Stimulated activated CD4-positive, alpha-beta T cell treated with anti-CD3 and anti-CD28 coated beads, Interleukin-4, amount 100 ng/mL, for 24 hours (primary cell): Measurements from ENCODE around the gene RAB35.

ENCODE experiments used
- DNase-seq: peaks from one replicate; pipeline ENCODE4 v3.0.0-alpha.2; 2020

The RAB35 gene

DNA sequence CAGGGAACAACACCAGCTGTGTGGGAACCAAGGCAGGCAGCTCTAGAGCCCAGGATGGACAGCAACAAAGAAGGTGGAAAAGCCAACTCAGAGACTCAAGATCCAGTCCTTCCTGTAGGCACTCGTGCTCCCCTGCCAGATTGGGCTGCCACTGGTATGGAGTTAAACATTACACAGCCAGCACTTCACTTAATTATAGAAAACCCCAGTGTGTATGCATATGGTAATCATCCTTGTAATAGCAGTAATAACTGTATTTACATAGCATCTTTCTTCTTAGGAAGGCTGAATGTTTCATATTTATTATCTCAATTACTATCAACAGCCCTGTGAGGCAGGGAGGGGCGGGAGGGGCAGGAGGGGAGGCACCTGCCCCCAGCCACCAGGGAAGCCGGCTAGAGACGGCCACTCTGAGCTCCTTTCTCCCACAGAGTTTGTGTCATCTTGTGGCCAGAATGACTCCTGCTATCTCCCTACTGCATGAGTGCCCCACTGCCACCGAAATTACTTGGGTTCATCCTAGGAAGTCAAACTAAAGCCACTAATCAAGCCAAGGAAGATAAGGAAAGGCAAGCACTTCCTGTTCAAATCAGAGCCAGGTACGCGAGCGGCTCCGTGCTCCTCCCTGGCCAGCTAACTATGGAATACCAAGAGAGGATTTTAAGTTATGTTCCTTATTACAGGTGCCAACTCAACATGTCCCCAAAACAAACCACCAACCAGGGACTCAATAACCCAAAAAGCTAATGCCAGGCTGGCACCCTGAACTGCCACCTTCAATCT, 15.7 kb upstream of the RAB35 start:
- DNase-seq = no peak

GRCh38 chr12:120131116-120131515, 14.6 kb upstream of the RAB35 start:
- DNase-seq = no peak

DNA sequence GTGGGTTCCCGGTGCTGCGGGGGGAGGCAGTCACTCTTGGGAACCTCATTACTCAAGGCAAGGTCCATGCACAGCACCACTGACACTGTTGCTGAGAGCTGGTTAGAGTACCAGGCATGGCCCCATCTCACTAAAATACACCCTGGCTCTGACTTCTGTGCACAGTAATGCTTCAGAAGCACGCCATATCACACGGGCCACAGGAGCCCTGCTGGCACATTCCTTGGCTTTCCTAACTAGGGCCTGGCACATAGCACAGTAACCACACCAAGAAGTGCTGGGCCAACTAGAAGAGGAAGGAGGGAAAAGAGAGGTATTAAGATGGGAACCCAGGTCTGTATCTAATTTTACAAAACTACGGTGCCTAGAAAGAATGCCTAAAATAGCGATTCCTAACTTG, 13.5 kb upstream of the RAB35 start:
- DNase-seq = no peak

DNA sequence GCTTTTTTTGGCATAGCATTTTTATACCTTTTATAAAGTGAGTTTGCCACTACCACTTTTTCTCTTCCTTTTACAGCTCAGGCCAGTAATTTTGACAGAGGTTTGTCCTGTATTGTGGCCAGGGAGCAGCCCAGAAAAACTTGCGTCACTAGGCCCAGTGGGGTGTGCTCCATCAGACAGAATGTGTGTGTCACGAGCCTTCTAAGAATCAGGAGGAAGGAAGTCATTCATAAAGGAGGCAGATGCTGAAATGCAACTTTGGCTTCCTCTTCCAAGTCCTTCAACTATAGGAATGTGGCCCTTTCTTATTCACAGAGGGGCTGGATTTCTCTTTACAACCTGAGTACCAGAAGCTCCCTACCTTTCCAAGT, 10.1 kb upstream of the RAB35 start:
- no peak for DNase-seq

DNA sequence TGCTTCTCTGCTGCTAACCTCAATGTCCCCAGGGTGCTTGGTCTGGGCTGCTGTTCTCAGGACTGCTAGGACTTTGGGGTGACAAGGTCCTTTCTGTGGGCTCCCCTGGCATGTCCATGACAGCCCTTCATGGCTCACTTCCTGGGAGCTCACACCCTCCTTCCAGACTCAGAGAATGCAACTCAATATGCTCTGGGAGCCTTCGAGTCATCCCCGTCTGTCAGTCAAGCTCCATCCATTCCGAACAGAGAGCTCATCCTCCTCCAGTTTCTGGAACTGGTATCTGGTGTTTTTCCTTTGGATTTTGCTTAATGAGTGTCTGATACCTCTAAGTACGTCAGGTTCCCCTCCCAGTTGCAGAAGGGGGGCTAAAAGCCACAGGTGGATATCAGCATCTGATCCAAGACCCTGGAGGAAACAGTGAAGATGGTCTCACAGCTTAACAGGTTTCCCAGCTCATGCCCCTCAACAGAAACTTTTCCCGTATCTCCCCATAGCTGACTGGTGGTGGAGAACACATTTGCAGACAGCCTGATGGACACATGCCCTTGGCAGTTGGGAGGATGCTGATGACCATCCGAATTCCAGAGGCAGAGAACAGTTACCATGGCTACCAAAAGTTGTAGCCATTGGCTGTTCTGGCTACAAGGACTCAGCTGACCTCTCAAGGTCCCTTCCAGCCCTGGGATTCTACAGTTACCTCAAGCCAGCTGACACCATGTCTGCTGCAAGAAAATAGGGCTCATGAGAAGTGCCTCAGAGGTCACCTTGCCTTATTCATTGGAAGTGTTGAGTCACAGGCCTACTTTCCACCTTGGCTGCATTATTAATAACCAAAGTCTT, 9.5 kb upstream of the RAB35 start:
- DNase-seq = peak; percentile 31

DNA sequence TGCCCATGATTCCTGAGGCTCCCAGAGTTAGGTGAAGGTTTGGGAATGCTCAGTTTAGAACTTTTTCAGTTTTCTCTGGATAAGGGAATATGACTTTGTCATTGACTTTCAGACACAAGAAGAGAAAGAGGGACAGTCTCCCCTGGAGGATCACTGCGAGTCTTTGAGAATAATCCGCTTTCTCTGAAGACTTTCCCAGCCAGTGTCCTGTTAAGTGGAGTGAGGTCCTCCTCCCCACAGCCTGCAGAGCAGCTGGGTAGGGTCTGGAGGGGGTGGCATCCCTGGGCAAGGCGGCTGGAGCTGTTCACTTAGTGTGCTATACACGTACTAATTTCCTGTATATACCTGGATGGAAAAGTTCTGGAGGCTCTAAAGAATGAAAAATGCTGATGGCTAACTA, 8.5 kb upstream of the RAB35 start:
- DNase-seq = no peak

GRCh38 chr12:120121766-120122293, 5.3 kb upstream of the RAB35 start:
- peak; percentile 22 for DNase-seq

DNA sequence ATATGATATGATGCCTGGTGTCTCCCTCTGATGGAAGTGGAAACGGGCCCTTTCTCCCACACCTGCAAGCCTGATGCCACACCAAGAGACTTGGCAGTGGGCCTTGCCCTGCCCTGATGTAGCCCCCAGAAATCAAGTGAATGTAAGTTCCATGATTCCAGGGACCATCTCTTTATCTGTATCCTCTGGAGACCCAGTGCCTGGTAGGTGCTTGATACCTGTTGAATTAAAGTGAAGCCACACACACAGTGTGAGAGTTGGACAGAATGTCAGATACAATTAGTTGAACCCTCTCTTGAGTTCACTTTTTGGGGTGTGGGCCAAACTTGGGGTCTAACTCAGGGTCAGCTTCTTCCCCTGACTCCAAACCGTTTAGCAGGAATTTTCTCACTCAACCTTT, 4.8 kb upstream of the RAB35 start:
- DNase-seq = no peak

DNA sequence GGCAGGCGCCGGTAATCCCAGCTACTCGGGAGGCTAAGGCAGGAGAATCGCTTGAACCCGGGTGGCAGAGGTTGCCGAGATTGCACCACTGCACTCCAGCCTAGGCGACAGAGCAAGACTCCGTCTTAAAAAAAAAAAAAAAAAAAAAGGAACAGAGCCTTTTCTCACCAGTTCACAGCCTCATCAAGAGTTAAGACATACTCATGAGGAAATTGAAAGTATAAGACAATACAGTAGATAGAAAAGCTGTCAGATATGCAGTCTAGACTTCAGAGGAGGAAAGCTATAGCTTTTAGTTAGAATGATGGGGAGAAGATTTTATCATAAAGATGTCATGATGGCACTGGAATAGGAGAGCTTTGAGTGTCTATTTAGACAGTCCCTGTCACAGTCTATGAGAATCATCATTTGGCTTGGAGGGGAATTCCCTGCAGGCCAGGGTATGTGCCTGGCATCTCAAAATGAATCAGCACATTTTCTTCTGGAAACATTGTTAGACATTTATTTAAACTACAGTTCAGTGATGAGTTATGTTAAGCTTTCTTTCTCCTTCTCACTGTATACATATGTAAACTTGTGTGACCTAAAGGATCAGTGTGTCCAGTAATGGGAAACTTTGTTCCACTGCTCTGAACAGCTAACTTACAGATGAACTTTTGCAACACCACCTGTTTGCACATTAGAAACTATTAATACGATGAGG, 2.9 kb upstream of the RAB35 start:
- peak; percentile 71 for DNase-seq

DNA sequence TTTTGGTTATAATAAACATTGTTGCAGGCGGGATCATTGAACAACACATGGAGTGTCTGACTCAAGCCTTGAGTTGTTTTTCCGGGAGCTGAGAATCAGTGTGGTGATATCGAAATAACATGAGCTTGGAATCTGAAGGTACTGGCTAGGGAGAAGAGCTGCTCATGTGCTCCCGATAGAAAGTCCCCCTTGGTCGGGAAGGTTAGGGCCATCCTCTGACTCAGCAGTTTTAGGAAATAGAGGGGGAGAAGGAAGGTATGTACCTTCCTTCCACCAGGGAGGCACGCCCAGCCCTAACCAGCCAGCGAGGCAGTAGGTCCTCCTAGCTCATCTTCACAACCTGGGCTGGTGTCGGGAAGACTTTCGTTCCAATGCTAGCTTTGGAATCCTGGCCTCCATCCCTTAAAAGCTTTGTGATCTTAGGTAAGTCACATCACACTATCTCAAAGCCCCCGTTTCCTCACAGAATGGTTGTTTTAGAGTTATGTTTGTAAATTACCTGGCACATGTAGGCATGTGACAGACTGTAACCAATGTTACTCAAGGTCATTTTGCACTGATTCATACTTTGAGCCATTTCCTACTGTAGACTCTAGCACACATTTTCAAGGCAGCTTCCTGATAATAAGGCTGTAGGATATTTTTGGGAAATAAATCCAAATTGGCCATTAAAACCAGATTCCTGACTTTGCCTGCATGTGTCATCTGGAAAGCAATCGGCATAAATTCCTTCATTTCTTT, 1.9 kb upstream of the RAB35 start:
- no peak for DNase-seq

DNA sequence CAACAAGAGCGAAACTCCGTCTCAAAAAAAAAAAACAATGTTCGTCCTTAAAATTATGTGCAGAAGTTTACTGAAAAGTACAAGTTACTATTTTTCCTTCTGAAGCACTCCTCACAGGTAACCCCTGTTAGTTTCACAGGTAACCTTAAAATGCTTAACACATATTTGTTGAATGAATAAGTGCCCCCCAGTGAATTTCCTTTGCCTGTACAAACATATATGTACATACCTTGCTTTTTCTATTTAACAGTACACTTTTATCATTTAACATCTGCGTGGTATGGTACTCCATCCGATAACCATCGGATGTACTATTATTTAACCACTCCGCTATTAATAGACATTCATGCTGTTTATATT, 1.4 kb upstream of the RAB35 start:
- DNase-seq = no peak

- DNase-seq = peak; percentile 96
These were observed 469 bp upstream of the RAB35 start for GRCh38 chr12:120116792-120117651.

GRCh38 chr12:120115692-120116440, 687 bp downstream of the RAB35 start:
- peak; percentile 36 for DNase-seq

DNA sequence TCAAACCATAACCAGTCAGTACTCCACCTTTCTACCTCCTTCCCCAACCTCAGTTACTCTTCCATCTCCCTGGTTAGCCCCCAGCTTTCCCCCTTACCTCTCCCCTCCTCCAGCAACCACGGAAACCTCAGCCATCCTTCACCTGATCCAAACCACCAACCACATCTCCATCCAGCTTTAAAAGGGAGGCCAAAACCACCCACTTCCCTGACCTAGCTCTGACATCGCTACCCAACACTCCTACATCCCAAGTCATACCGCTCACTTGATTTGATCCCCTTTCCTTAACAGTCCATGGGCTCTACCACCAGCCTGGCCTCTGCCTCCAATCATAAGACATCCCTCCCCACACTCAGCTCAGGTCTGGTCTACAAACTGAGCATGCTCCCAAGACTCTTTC, 1.5 kb downstream of the RAB35 start:
- no peak for DNase-seq

GRCh38 chr12:120110550-120111501, 5.7 kb downstream of the RAB35 start:
- DNase-seq = peak; percentile 44

GRCh38 chr12:120109570-120110267, 6.8 kb downstream of the RAB35 start:
- no peak for DNase-seq

GRCh38 chr12:120106151-120106550, 10.4 kb downstream of the RAB35 start:
- no peak for DNase-seq

- DNase-seq = no peak
These were observed 13.2 kb downstream of the RAB35 start for GRCh38 chr12:120103371-120103770.

GRCh38 chr12:120103044-120103338, 13.6 kb downstream of the RAB35 start:
- DNase-seq = no peak
